Fibroblast of skin of abdomen (primary cell): Measurements from ENCODE around the gene ELF1.
"Not testable (repeated sequence)": the region's sequence is repeated elsewhere in the genome, so short reads cannot be mapped to it uniquely, and the experiment has no call there.

ENCODE experiments used
- DNase-seq: peaks from one replicate; pipeline ENCODE4 v3.0.0-alpha.2; 2013

Gene ELF1

GRCh38 chr13:40886017-40886416 lies 133.1 kb downstream of the ELF1 start:
- DNase-seq: no peak

GRCh38 chr13:40884175-40884574 lies 134.9 kb downstream of the ELF1 start:
- DNase-seq: not testable (repeated sequence)
